SK-N-SH treated with all-trans-retinoic acid at 6 μM for 48 hours (cell line): ENCODE results near the gene LRBA.

Experiments
- ATAC-seq: fragments of 200-7000 bp; cut with Tn5 transposase; 3 replicates; pipeline ENCODE4 v1.9.1; 2020; ENCODE audit warnings: mild to moderate bottlenecking, moderate library complexity
- ARNTL ChIP-seq: fragments of 450-650 bp; formaldehyde crosslinking; IDR thresholded peaks from 2 replicates; pipeline ENCODE4 v1.5.0; 2020; ENCODE audit warnings: low read depth, mild to moderate bottlenecking, moderate library complexity, borderline replicate concordance
- GLIS3 ChIP-seq: fragments of 250-450 bp; sonication (Bioruptor Pico); IDR thresholded peaks from 2 replicates; pipeline ENCODE4 v1.5.0; 2020; ENCODE audit warnings: mild to moderate bottlenecking, moderate library complexity
- OSR1 ChIP-seq: fragments of 250-450 bp; sonication (Bioruptor Pico); IDR thresholded peaks from 2 replicates; pipeline ENCODE4 v1.8.0; 2022; ENCODE audit warnings: moderate library complexity, mild to moderate bottlenecking, inconsistent platforms
- PPARA ChIP-seq: fragments of 250-450 bp; sonication (Bioruptor Pico); IDR thresholded peaks from 2 replicates; pipeline ENCODE4 v1.5.0; 2020; ENCODE audit warnings: mild to moderate bottlenecking, borderline replicate concordance
- RARB ChIP-seq: fragments of 250-450 bp; sonication (Bioruptor Pico); IDR thresholded peaks from 2 replicates; pipeline ENCODE4 v1.8.0; 2021; ENCODE audit warnings: mild to moderate bottlenecking, moderate library complexity
- SNAI2 ChIP-seq: fragments of 250-450 bp; sonication (Bioruptor Pico); IDR thresholded peaks from 2 replicates; pipeline ENCODE4 v1.5.0; 2020; ENCODE audit warnings: mild to moderate bottlenecking, moderate library complexity
- TCF4 ChIP-seq: fragments of 250-450 bp; sonication (Bioruptor Pico); IDR thresholded peaks from 2 replicates; pipeline ENCODE4 v1.8.0; 2021; ENCODE audit warnings: mild to moderate bottlenecking, moderate library complexity, borderline replicate concordance
- TOX ChIP-seq: fragments of 250-450 bp; sonication (Bioruptor Pico); IDR thresholded peaks from 2 replicates; pipeline ENCODE4 v1.8.0; 2021; ENCODE audit warnings: mild to moderate bottlenecking, moderate library complexity, borderline replicate concordance
- ZC3H10 ChIP-seq: fragments of 250-450 bp; sonication (Bioruptor Pico); IDR thresholded peaks from 2 replicates; pipeline ENCODE4 v1.5.1; 2021; ENCODE audit warnings: mild to moderate bottlenecking, moderate library complexity
- ZFP3 ChIP-seq: fragments of 250-450 bp; sonication (Bioruptor Pico); IDR thresholded peaks from 2 replicates; pipeline ENCODE4 v1.5.0; 2020; ENCODE audit warnings: mild to moderate bottlenecking, moderate library complexity
- ZNF565 ChIP-seq: fragments of 450-650 bp; formaldehyde crosslinking; conservative IDR thresholded peaks from 2 replicates; pipeline ENCODE4 v1.5.0; 2020; ENCODE audit warnings: low read depth, mild to moderate bottlenecking, moderate library complexity
- ZNF8 ChIP-seq: fragments of 450-650 bp; formaldehyde crosslinking; IDR thresholded peaks from 2 replicates; pipeline ENCODE4 v1.5.0; 2020; ENCODE audit warnings: mild to moderate bottlenecking, moderate library complexity
- TF ChIP-seq, protein P1 (sequence below): fragments of 250-450 bp; sonication (Bioruptor Pico); IDR thresholded peaks from 2 replicates; pipeline ENCODE4 v1.5.0; 2020; ENCODE audit warnings: mild to moderate bottlenecking, moderate library complexity
- TF ChIP-seq, protein P2 (sequence below): fragments of 250-450 bp; sonication (Bioruptor Pico); IDR thresholded peaks from 2 replicates; pipeline ENCODE4 v1.5.1; 2020; ENCODE audit warnings: low read depth, mild to moderate bottlenecking, moderate library complexity
- TF ChIP-seq, protein P3 (sequence below): fragments of 250-450 bp; sonication (Bioruptor Pico); IDR thresholded peaks from 2 replicates; pipeline ENCODE4 v1.8.0; 2021; ENCODE audit warnings: low read depth, mild to moderate bottlenecking, moderate library complexity, borderline replicate concordance

The LRBA gene

DNA sequence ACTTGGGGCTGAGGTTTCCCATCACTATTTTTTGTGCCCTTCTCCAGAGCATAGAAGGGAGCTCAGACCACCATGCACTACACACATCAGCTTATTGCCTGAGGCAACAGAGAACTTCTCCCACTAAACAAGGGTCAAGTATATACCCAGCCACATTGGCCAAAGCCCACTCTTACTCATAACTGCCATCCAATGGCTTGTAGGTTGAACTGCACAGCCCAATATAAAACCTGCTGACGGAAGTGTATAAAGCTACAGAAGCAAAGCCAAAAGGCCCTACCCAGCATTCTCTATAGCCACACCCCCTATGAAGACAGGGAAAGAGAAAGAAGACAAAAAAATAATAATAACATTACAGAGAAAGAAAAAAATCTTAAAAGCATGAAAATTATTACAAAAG is 139.7 kb downstream of the LRBA start (continued):
- TF ChIP-seq, protein P1, sequence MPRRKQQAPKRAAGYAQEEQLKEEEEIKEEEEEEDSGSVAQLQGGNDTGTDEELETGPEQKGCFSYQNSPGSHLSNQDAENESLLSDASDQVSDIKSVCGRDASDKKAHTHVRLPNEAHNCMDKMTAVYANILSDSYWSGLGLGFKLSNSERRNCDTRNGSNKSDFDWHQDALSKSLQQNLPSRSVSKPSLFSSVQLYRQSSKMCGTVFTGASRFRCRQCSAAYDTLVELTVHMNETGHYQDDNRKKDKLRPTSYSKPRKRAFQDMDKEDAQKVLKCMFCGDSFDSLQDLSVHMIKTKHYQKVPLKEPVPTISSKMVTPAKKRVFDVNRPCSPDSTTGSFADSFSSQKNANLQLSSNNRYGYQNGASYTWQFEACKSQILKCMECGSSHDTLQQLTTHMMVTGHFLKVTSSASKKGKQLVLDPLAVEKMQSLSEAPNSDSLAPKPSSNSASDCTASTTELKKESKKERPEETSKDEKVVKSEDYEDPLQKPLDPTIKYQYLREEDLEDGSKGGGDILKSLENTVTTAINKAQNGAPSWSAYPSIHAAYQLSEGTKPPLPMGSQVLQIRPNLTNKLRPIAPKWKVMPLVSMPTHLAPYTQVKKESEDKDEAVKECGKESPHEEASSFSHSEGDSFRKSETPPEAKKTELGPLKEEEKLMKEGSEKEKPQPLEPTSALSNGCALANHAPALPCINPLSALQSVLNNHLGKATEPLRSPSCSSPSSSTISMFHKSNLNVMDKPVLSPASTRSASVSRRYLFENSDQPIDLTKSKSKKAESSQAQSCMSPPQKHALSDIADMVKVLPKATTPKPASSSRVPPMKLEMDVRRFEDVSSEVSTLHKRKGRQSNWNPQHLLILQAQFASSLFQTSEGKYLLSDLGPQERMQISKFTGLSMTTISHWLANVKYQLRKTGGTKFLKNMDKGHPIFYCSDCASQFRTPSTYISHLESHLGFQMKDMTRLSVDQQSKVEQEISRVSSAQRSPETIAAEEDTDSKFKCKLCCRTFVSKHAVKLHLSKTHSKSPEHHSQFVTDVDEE = no peak
- no peak for TF ChIP-seq SNAI2 (CRISPR knock-in tag)
- TF ChIP-seq, protein P2, sequence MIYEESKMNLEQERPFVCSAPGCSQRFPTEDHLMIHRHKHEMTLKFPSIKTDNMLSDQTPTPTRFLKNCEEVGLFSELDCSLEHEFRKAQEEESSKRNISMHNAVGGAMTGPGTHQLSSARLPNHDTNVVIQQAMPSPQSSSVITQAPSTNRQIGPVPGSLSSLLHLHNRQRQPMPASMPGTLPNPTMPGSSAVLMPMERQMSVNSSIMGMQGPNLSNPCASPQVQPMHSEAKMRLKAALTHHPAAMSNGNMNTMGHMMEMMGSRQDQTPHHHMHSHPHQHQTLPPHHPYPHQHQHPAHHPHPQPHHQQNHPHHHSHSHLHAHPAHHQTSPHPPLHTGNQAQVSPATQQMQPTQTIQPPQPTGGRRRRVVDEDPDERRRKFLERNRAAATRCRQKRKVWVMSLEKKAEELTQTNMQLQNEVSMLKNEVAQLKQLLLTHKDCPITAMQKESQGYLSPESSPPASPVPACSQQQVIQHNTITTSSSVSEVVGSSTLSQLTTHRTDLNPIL (CRISPR knock-in tag) = no peak
- no peak for TF ChIP-seq ARNTL (CRISPR knock-in tag)
- no peak for TF ChIP-seq GLIS3 (CRISPR knock-in tag)
- no peak for TF ChIP-seq PPARA (CRISPR knock-in tag)

DNA sequence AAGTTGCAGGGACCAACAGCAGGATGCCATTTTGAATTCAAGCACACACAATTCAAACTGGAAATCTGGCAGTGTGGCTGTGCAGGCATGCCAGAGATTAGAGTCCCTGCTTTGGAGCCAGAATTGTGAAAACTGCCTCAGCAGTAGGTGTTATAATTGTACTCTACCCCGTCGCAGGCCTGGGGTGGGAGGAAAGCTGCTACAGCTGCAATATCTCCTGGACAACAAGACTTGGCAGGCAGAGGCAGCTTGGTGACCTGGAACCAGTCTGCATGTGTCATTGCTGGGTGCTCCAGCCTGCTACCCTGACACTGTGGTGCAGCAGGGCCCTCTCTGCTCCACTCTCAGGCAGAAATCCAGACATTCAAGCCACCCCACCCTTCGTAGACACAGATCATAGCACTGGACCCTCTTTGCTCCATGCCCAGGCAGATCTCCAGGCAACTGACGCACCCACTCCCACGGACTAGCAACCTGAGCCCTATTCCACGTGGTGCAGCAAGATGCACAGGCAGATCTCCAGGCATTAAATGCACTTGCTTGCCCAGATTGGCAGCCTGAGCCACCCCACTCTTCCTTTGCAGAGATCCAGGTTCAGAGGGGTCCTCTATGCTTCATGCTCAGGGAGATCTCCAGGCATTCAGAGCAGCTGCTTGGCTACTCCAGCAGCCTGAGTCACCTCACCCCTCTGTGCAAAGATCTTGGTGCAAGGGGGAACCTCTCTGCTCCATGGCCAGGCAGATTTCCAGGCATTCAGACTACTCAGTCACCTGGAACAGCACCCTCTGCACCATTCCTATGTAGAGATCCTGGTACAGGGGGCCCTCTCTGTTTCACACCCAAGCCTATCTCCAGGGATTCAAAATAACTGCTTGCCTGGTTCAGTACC is 140.5 kb downstream of the LRBA start:
- ATAC-seq = no peak
- no peak for TF ChIP-seq ZFP3 (CRISPR knock-in tag)
- TF ChIP-seq ZC3H10 (CRISPR knock-in tag) = no peak
- no peak for TF ChIP-seq TOX (CRISPR knock-in tag)
- no peak for TF ChIP-seq GLIS3 (CRISPR knock-in tag)
- TF ChIP-seq, protein P3, sequence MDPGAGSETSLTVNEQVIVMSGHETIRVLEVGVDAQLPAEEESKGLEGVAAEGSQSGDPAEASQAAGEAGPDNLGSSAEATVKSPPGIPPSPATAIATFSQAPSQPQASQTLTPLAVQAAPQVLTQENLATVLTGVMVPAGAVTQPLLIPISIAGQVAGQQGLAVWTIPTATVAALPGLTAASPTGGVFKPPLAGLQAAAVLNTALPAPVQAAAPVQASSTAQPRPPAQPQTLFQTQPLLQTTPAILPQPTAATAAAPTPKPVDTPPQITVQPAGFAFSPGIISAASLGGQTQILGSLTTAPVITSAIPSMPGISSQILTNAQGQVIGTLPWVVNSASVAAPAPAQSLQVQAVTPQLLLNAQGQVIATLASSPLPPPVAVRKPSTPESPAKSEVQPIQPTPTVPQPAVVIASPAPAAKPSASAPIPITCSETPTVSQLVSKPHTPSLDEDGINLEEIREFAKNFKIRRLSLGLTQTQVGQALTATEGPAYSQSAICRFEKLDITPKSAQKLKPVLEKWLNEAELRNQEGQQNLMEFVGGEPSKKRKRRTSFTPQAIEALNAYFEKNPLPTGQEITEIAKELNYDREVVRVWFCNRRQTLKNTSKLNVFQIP (CRISPR knock-in tag) = no peak
- no peak for TF ChIP-seq ZNF565 (CRISPR knock-in tag)
- TF ChIP-seq RARB (CRISPR knock-in tag) = no peak
- TF ChIP-seq TCF4 = no peak
- TF ChIP-seq ARNTL (CRISPR knock-in tag) = no peak

DNA sequence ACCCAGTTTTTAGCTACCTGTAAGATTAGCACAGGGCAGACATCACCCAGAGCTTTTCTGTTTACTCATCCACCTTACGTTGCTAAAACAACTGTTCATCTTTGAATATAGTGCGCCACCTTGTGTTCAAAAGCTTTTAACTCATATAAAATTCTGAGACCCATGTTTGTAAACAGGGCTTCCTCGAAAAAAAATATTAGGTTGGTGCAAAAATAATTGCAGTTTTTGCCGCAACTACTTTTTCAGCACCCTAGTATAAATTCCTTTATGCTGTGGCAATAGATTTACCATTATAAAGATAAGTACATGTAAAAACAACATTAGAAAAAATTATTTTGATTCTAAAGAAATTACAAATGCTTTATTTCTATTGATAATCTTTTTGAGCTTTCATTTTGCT is 147.9 kb downstream of the LRBA start:
- ATAC-seq = peak; percentile 91
- TF ChIP-seq, protein P2 (CRISPR knock-in tag) = no peak
- TF ChIP-seq, protein P1 = no peak
- TF ChIP-seq, protein P3 (CRISPR knock-in tag) = no peak
- TF ChIP-seq GLIS3 (CRISPR knock-in tag) (no peak), OSR1 (CRISPR knock-in tag) (no peak), ARNTL (CRISPR knock-in tag) (no peak), ZNF8 (CRISPR knock-in tag) (no peak)
